Subcutaneous adipose tissue (tissue), 4 donors: ENCODE measurements around the gene DOLK. TPM values are rescaled to one million over a fixed set of nuclear protein-coding genes. Genes with fewer than 3 reads are reported as not detected.

ENCODE experiments used
- total RNA-seq, 4 donors: library from RNA; depleted of rRNA; stranded (reverse); fragments of >200 nt; gene quantifications; one replicate each; pipeline ENCODE4 v1.1.0, GENCODE V29; 2016
- TF ChIP-seq, protein P1 (sequence below): fragments of 450-650 bp; IDR thresholded peaks from one replicate; pipeline ENCODE4 v1.5.1; 2016; ENCODE audit warnings: low read depth, mild to moderate bottlenecking, control low read depth, antibody characterized with exemption, moderate library complexity

Gene DOLK
- total RNA-seq, 4 donors from 2014 or later = 10.4 to 16.6 (median 11.5) TPM

GRCh38 chr9:128898845-128899565 is 48.4 kb downstream of the DOLK start:
- TF ChIP-seq, protein P1, sequence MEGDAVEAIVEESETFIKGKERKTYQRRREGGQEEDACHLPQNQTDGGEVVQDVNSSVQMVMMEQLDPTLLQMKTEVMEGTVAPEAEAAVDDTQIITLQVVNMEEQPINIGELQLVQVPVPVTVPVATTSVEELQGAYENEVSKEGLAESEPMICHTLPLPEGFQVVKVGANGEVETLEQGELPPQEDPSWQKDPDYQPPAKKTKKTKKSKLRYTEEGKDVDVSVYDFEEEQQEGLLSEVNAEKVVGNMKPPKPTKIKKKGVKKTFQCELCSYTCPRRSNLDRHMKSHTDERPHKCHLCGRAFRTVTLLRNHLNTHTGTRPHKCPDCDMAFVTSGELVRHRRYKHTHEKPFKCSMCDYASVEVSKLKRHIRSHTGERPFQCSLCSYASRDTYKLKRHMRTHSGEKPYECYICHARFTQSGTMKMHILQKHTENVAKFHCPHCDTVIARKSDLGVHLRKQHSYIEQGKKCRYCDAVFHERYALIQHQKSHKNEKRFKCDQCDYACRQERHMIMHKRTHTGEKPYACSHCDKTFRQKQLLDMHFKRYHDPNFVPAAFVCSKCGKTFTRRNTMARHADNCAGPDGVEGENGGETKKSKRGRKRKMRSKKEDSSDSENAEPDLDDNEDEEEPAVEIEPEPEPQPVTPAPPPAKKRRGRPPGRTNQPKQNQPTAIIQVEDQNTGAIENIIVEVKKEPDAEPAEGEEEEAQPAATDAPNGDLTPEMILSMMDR = no peak

DNA sequence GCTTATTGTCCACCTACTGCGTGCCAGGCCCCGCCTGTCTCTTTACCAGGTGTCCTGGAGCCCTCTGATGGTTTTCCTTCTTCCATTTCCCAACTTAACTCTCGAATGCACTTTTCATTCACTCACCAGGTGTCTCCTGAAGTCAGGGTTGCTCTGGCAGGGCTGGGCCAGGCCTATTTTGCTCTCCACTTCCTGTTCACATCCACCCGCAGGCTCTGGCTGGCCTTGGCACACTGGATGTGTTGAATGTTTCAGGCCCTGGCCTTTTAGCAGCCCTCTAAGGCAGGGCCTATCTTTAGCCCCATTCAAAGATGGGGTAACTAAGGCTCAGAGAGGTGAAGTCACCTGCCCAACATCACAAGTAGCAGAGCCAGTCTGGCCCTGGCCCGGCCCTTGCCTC is 49.0 kb downstream of the DOLK start:
- TF ChIP-seq, protein P1 = no peak

- TF ChIP-seq, protein P1 = no peak
Measured at GRCh38 chr9:128895556-128895955, 51.8 kb downstream of the DOLK start.

Other genes starting within 250 kb of the DOLK start
- gene PKN3, start 245.1 kb downstream of the DOLK start, total RNA-seq = 10 to 100 TPM in 1 of 4 donors, 1 to 10 TPM in 3; 1.3 to 13.2 (median 4.7) TPM
- 10 to 100 TPM; 11.7 to 36.5 (median 27.0) TPM for gene ZDHHC12, start 223.5 kb downstream of the DOLK start, total RNA-seq
- gene ZER1, start 175.7 kb downstream of the DOLK start, total RNA-seq = 10 to 100 TPM; 30.9 to 80.1 (median 34.7) TPM
- 10 to 100 TPM in 3 of 4 donors, 1 to 10 TPM in 1; 9.0 to 27.9 (median 12.4) TPM for gene TBC1D13, start 160.3 kb downstream of the DOLK start, total RNA-seq
- 10 to 100 TPM; 12.1 to 29.8 (median 19.9) TPM for gene ENDOG, start 129.1 kb downstream of the DOLK start, total RNA-seq
- 10 to 100 TPM; 20.2 to 38.1 (median 23.7) TPM for gene SPOUT1, start 117.8 kb downstream of the DOLK start, total RNA-seq
- gene KYAT1, start 65.7 kb downstream of the DOLK start, total RNA-seq = 1 to 10 TPM; 1.5 to 7.5 (median 2.1) TPM
- gene LRRC8A, start 65.5 kb downstream of the DOLK start, total RNA-seq = 10 to 100 TPM; 17.2 to 78.6 (median 24.4) TPM
- 10 to 100 TPM; 16.1 to 82.3 (median 29.9) TPM for gene PHYHD1, start 26.6 kb downstream of the DOLK start, total RNA-seq
- 10 to 100 TPM; 21.1 to 62.9 (median 28.6) TPM for gene NUP188, start 96 bp upstream of the DOLK start, total RNA-seq
- 10 to 100 TPM; 24.8 to 74.8 (median 52.5) TPM for gene SH3GLB2, start 80.7 kb upstream of the DOLK start, total RNA-seq
- 10 to 100 TPM in 2 of 4 donors, 1 to 10 TPM in 2; 8.8 to 50.5 (median 12.4) TPM for gene MIGA2, start 89.0 kb upstream of the DOLK start, total RNA-seq
- gene DOLPP1, start 133.5 kb upstream of the DOLK start, total RNA-seq = 1 to 10 TPM; 3.3 to 10.0 (median 5.0) TPM
- gene CRAT, start 163.2 kb upstream of the DOLK start, total RNA-seq = 100 to 1,000 TPM in 1 of 4 donors, 10 to 100 TPM in 3; 41.3 to 141 (median 68.7) TPM
- 10 to 100 TPM; 23.8 to 51.1 (median 34.4) TPM for gene PTPA, start 163.8 kb upstream of the DOLK start, total RNA-seq
- 10 to 100 TPM in 2 of 4 donors, 1 to 10 TPM in 2; 4.7 to 10.6 (median 7.7) TPM for gene IER5L, start 230.7 kb upstream of the DOLK start, total RNA-seq